GM12891 (cell line): ENCODE results near the gene TLR1.
"Not testable (repeated sequence)": the region's sequence is repeated elsewhere in the genome, so short reads cannot be mapped to it uniquely, and the experiment has no call there.

Experiments used
- DNase-seq: peaks from one replicate; pipeline ENCODE4 v3.0.0; 2011; ENCODE audit warnings: low spot score; ENCODE audit not compliant: insufficient read length
- FAIRE-seq: peaks from 2 replicates; lab custom pipeline; 2011; peaks lifted over from hg19 to GRCh38; lab: Jason Lieb, UNC
- PAX5 ChIP-seq: IDR thresholded peaks from 2 replicates; pipeline ENCODE4 v1.6.1; 2011; ENCODE audit warnings: low read length, moderate library complexity, mild to moderate bottlenecking; ENCODE audit not compliant: insufficient read depth, severe bottlenecking
- POLR2A ChIP-seq: IDR thresholded peaks from 2 replicates; pipeline ENCODE4 v1.6.1; 2011; ENCODE audit warnings: low read depth, low read length, control low read depth
- POLR2AphosphoS5 ChIP-seq: IDR thresholded peaks from 2 replicates; pipeline ENCODE4 v1.6.1; 2011; ENCODE audit warnings: low read depth, low read length, control low read depth
- POU2F2 ChIP-seq: IDR thresholded peaks from 2 replicates; pipeline ENCODE4 v1.6.1; 2011; ENCODE audit warnings: low read depth, mild to moderate bottlenecking, control low read depth, low read length, moderate library complexity
- SPI1 ChIP-seq: IDR thresholded peaks from 2 replicates; pipeline ENCODE4 v1.6.1; 2011; ENCODE audit warnings: low read depth, low read length, control low read depth
- TAF1 ChIP-seq: IDR thresholded peaks from 2 replicates; pipeline ENCODE4 v1.6.1; 2011; ENCODE audit warnings: low read depth, low read length, control low read depth

The TLR1 gene

GRCh38 chr4:38787693-38788092 lies 16.9 kb downstream of the TLR1 start:
- no peak for DNase-seq
- FAIRE-seq: no peak
- TF ChIP-seq TAF1 (no peak), POU2F2 (no peak), SPI1 (peak; percentile 28; the same call in 1 of the 2 replicates)

- DNase-seq (no peak), FAIRE-seq (peak; percentile 71)
- TF ChIP-seq SPI1: peak; percentile 85
- no peak for TF ChIP-seq POLR2AphosphoS5
These were observed 18.6 kb downstream of the TLR1 start for GRCh38 chr4:38785901-38786402.

- DNase-seq (no peak), FAIRE-seq (peak; percentile 80)
- no peak for TF ChIP-seq PAX5
- TF ChIP-seq SPI1: no peak
- TF ChIP-seq POLR2A: no peak
- no peak for TF ChIP-seq POU2F2
- no peak for TF ChIP-seq TAF1
- no peak for TF ChIP-seq POLR2AphosphoS5
These were observed 19.4 kb downstream of the TLR1 start for GRCh38 chr4:38785041-38785790.

- DNase-seq (no peak), FAIRE-seq (no peak)
- TF ChIP-seq TAF1: no peak
- TF ChIP-seq PAX5: no peak
- no peak for TF ChIP-seq SPI1
- no peak for TF ChIP-seq POLR2AphosphoS5
- no peak for TF ChIP-seq POU2F2
- TF ChIP-seq POLR2A: no peak
These were observed 20.4 kb downstream of the TLR1 start for GRCh38 chr4:38784141-38784540.

- TF ChIP-seq POU2F2 (no peak), POLR2AphosphoS5 (no peak), SPI1 (no peak), PAX5 (no peak), TAF1 (no peak), POLR2A (no peak)
- no peak for FAIRE-seq
- DNase-seq: no peak
These were observed 21.5 kb downstream of the TLR1 start for GRCh38 chr4:38783109-38783460.

- FAIRE-seq (no peak), DNase-seq (no peak)
- TF ChIP-seq TAF1 (peak; percentile 43; the same call in 1 of the 2 replicates), SPI1 (no peak), PAX5 (no peak), POU2F2 (no peak), POLR2AphosphoS5 (0 out of 2 replicates have a peak, but pooled peaks have one; percentile 37), POLR2A (peak; percentile 81)
These were observed 22.0 kb downstream of the TLR1 start, which contains the start of gene TLR10 for GRCh38 chr4:38782452-38783108. TSS of gene TLR10 (minus strand) at chr4:38782990. CDS start at chr4:38775590, 7,400 bp downstream.

GRCh38 chr4:38781854-38782261 lies 22.7 kb downstream of the TLR1 start:
- FAIRE-seq: peak; percentile 95
- TF ChIP-seq POLR2A (no peak; the same call in 1 of the 2 replicates), POLR2AphosphoS5 (peak; percentile 83), POU2F2 (peak; percentile 43), TAF1 (peak; percentile 77), SPI1 (peak; percentile 93), PAX5 (no peak)
- no peak for DNase-seq

GRCh38 chr4:38780833-38781484 lies 23.6 kb downstream of the TLR1 start:
- FAIRE-seq (peak; percentile 40), DNase-seq (no peak)
- no peak for TF ChIP-seq POLR2A
- no peak for TF ChIP-seq POLR2AphosphoS5
- TF ChIP-seq TAF1: no peak
- no peak for TF ChIP-seq PAX5
- no peak for TF ChIP-seq SPI1
- no peak for TF ChIP-seq POU2F2

GRCh38 chr4:38779790-38780189 lies 24.8 kb downstream of the TLR1 start:
- FAIRE-seq: peak; percentile 76

GRCh38 chr4:38777925-38778324 lies 26.7 kb downstream of the TLR1 start:
- not testable (repeated sequence) for FAIRE-seq, DNase-seq

More at GRCh38 chr4:38779790-38780189, 24.8 kb downstream of the TLR1 start:
- no peak for DNase-seq
- no peak for TF ChIP-seq POU2F2
- no peak for TF ChIP-seq PAX5
- no peak for TF ChIP-seq POLR2A
- TF ChIP-seq SPI1: no peak
- no peak for TF ChIP-seq TAF1
- no peak; the same call in 1 of the 2 replicates for TF ChIP-seq POLR2AphosphoS5
